NCI-H446 treated with DMSO at 0.1 percent for 48 hours (cell line): Measurements from ENCODE around the gene RTL3.

Source experiments
- DNase-seq: peaks from one replicate; lab custom pipeline; 2025; lab: John Stamatoyannopoulos, UW

RTL3 gene

GRCh38 chrX:78619834-78620233 lies 39.3 kb downstream of the RTL3 start:
- no peak for DNase-seq

- no peak for DNase-seq
Measured at GRCh38 chrX:78618987-78619386, 40.1 kb downstream of the RTL3 start.

GRCh38 chrX:78614264-78614663 lies 44.9 kb downstream of the RTL3 start:
- no peak for DNase-seq
